Astrocyte (in vitro differentiated cells and primary cell): ENCODE measurements around the gene SOX13. TPM values are rescaled to one million over a fixed set of nuclear protein-coding genes. Genes with fewer than 3 reads are reported as not detected.
A peak's percentile ranks its signal among the peaks of the same experiment; 100 is the strongest.

Experiments
- DNase-seq: peaks from one replicate; pipeline ENCODE4 v3.0.0-alpha.2; 2010; ENCODE audit warnings: low read depth
- FAIRE-seq: peaks from 2 replicates; lab custom pipeline; 2011; peaks lifted over from hg19 to GRCh38; lab: Jason Lieb, UNC
- H2AFZ ChIP-seq: 2 replicates; pipeline ENCODE4 v1.6.0; 2012; ENCODE audit warnings: low read depth, low read length, inconsistent platforms
- H3K27ac ChIP-seq: 2 replicates; pipeline ENCODE4 v1.5.1; 2011; ENCODE audit warnings: low read depth, low read length, inconsistent platforms
- H3K27me3 ChIP-seq: 2 replicates; pipeline ENCODE4 v1.6.0; 2011; ENCODE audit warnings: low read length, inconsistent platforms; ENCODE audit not compliant: insufficient read depth
- H3K36me3 ChIP-seq: 2 replicates; pipeline ENCODE4 v1.5.1; 2011; ENCODE audit warnings: low read length, inconsistent platforms; ENCODE audit not compliant: insufficient read depth
- H3K4me1 ChIP-seq: 2 replicates; pipeline ENCODE4 v1.5.1; 2011; ENCODE audit warnings: low read length, inconsistent platforms; ENCODE audit not compliant: insufficient read depth
- H3K4me2 ChIP-seq: 2 replicates; pipeline ENCODE4 v1.6.0; 2012; ENCODE audit warnings: low read length, inconsistent platforms
- H3K4me3 ChIP-seq: 2 replicates; pipeline ENCODE4 v1.5.1; 2011; ENCODE audit warnings: low read depth, mild to moderate bottlenecking, low read length, inconsistent platforms; ENCODE audit not compliant: insufficient read depth
- H3K79me2 ChIP-seq: 2 replicates; pipeline ENCODE4 v1.6.0; 2012; ENCODE audit warnings: mild to moderate bottlenecking, low read length, inconsistent platforms; ENCODE audit not compliant: insufficient read depth
- H3K9ac ChIP-seq: 2 replicates; pipeline ENCODE4 v1.6.0; 2012; ENCODE audit warnings: mild to moderate bottlenecking, low read length, inconsistent platforms
- H3K9me3 ChIP-seq: 2 replicates; pipeline ENCODE4 v1.5.1; 2012; ENCODE audit warnings: low read depth, mild to moderate bottlenecking, low read length, inconsistent platforms; ENCODE audit not compliant: insufficient read depth
- H4K20me1 ChIP-seq: 2 replicates; pipeline ENCODE4 v1.6.0; 2012; ENCODE audit warnings: low read length, inconsistent platforms; ENCODE audit not compliant: insufficient read depth
- H3K27ac Mint-ChIP-seq: one replicate; pipeline ENCODE4 v1.8.0; 2021; ENCODE audit warnings: mild to moderate bottlenecking, mixed read lengths; ENCODE audit not compliant: unreplicated experiment
- H3K27me3 Mint-ChIP-seq: one replicate; pipeline ENCODE4 v1.8.0; 2021; ENCODE audit warnings: low read depth, mixed read lengths; ENCODE audit not compliant: unreplicated experiment
- H3K36me3 Mint-ChIP-seq: one replicate; pipeline ENCODE4 v1.8.0; 2021; ENCODE audit warnings: low read depth, mixed read lengths; ENCODE audit not compliant: unreplicated experiment
- H3K4me1 Mint-ChIP-seq: one replicate; pipeline ENCODE4 v1.8.0; 2021; ENCODE audit warnings: low read depth, mixed read lengths; ENCODE audit not compliant: unreplicated experiment
- H3K4me3 Mint-ChIP-seq: one replicate; pipeline ENCODE4 v1.8.0; 2021; ENCODE audit warnings: mild to moderate bottlenecking, moderate library complexity, mixed read lengths; ENCODE audit not compliant: unreplicated experiment
- H3K9me3 Mint-ChIP-seq: one replicate; pipeline ENCODE4 v1.8.0; 2021; ENCODE audit warnings: mild to moderate bottlenecking, mixed read lengths; ENCODE audit not compliant: unreplicated experiment
- EZH2 ChIP-seq: IDR thresholded peaks from 2 replicates; pipeline ENCODE4 v1.6.1; 2012; ENCODE audit warnings: mild to moderate bottlenecking, low read length, inconsistent platforms; ENCODE audit not compliant: insufficient read depth
- total RNA-seq: library from RNA; stranded (reverse); gene quantifications from 2 replicates; pipeline ENCODE4 v1.2.1, GENCODE V29; 2021
- TF ChIP-seq, protein P1 (sequence below): IDR thresholded peaks from 2 replicates; pipeline ENCODE4 v1.5.1; 2011; ENCODE audit warnings: low read depth, mild to moderate bottlenecking, inconsistent platforms, low read length, moderate library complexity; ENCODE audit not compliant: insufficient read depth

Gene SOX13
- total RNA-seq, 1 donor from 2014 or later, result 12.4 TPM

DNA sequence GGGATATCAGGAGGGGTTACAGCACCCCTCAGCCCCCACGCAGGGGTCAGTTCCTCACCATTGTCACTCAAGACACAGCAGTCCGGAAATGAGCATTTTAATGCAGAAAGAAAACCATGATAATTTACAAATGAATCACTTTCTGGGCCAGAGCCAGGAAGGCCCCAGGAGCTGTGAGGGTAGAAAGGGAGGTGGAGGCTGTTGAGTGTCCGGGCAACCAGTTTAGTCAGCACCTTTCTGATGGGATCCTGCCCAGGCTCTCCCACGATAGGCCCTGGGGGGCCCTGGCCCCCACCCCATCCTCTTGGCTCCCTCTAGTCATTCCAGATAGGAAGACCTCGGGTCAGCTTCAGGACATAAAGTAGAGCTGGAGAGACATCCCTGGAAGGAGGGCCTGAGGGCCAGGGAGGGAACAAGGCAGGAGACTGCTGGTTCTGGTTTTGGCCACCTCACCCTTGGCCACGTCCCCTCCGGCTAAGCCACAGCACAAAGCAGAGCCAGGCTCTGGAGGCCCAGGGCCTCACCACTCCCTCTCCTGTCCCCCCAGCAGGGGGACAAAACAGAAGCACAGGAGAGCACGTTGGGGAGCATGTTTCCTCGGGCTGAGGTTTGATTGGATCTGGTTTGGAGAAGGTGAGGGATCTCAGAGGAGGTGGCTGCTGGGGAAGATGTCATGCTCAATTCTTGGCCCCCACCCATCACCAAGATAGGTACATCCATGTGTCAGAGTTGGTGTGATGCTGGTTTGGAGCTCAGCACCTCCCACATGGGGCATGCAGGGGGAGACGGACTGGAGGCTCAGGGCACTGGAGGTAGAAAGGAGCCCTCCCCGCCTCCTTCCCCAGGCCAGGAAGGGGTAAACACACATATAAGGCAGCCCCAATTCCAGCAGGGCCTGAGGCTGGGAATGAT lies 58.3 kb downstream of the SOX13 start:
- peak overlapping the region; percentile 68 for H2AFZ ChIP-seq
- H3K36me3 Mint-ChIP-seq, result peaks cover 2% of the 10 kb centered on the region
- H3K36me3 ChIP-seq, result no peaks in the 10 kb centered on the region
- H3K27ac ChIP-seq, result peak overlapping the region; percentile 62
- FAIRE-seq, result peak; percentile 77
- peaks cover 2% of the 10 kb centered on the region for H3K27me3 Mint-ChIP-seq
- H3K4me1 Mint-ChIP-seq, result peaks cover 15% of the 10 kb centered on the region
- H3K4me2 ChIP-seq, result peak overlapping the region; percentile 69
- no peak overlapping the region for H3K4me3 Mint-ChIP-seq
- H3K4me3 ChIP-seq, result no peak overlapping the region
- no peaks in the 10 kb centered on the region for H3K79me2 ChIP-seq
- H3K27ac Mint-ChIP-seq, result no peak overlapping the region
- no peaks in the 10 kb centered on the region for H3K9me3 ChIP-seq
- H4K20me1 ChIP-seq, result no peaks in the 10 kb centered on the region
- H3K9ac ChIP-seq, result peak overlapping the region; percentile 53
- peaks cover 35% of the 10 kb centered on the region for H3K4me1 ChIP-seq
- peak; percentile 82 for DNase-seq
- no peaks in the 10 kb centered on the region for H3K27me3 ChIP-seq
- TF ChIP-seq EZH2, result no peak
- TF ChIP-seq, protein P1, sequence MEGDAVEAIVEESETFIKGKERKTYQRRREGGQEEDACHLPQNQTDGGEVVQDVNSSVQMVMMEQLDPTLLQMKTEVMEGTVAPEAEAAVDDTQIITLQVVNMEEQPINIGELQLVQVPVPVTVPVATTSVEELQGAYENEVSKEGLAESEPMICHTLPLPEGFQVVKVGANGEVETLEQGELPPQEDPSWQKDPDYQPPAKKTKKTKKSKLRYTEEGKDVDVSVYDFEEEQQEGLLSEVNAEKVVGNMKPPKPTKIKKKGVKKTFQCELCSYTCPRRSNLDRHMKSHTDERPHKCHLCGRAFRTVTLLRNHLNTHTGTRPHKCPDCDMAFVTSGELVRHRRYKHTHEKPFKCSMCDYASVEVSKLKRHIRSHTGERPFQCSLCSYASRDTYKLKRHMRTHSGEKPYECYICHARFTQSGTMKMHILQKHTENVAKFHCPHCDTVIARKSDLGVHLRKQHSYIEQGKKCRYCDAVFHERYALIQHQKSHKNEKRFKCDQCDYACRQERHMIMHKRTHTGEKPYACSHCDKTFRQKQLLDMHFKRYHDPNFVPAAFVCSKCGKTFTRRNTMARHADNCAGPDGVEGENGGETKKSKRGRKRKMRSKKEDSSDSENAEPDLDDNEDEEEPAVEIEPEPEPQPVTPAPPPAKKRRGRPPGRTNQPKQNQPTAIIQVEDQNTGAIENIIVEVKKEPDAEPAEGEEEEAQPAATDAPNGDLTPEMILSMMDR, result peak; percentile 15
- H3K9me3 Mint-ChIP-seq, result no peaks in the 10 kb centered on the region

DNA sequence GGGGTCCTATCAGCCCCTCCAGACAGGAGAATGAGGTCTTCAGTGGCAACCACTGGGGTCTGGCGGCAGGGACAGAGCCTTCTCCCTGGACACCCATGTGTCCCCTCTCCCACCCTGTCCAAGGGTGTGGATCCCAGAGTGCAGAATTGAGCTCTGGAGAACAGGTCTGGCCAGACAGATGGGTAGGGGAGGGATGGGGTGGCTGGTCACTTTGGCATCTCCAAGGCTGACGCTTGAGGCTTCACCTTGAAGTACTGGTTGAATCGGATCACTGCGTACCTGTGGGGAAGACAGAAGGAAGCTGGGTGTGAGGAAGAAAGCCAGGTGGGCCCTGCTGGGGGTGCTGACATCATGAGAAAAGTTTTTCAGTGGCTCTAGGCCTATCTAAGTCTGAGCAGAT lies 59.1 kb downstream of the SOX13 start:
- DNase-seq (no peak), FAIRE-seq (no peak)
- TF ChIP-seq EZH2, result no peak
- TF ChIP-seq, protein P1, result no peak
- H3K4me2 ChIP-seq, result no peak overlapping the region
- Mint-ChIP-seq H3K36me3 (peaks cover 2% of the 10 kb centered on the region), H3K27me3 (peaks cover 2% of the 10 kb centered on the region), H3K4me1 (peaks cover 15% of the 10 kb centered on the region), H3K27ac (no peak overlapping the region), H3K4me3 (no peak overlapping the region), H3K9me3 (no peaks in the 10 kb centered on the region)
- H3K27me3 ChIP-seq, result no peaks in the 10 kb centered on the region
- H3K4me3 ChIP-seq, result no peak overlapping the region
- no peaks in the 10 kb centered on the region for H3K36me3 ChIP-seq
- H3K27ac ChIP-seq, result no peak overlapping the region
- peaks cover 33% of the 10 kb centered on the region for H3K4me1 ChIP-seq
- H2AFZ ChIP-seq, result no peak overlapping the region
- no peaks in the 10 kb centered on the region for H4K20me1 ChIP-seq
- no peak overlapping the region for H3K9ac ChIP-seq
- H3K9me3 ChIP-seq, result no peaks in the 10 kb centered on the region
- no peaks in the 10 kb centered on the region for H3K79me2 ChIP-seq

DNA sequence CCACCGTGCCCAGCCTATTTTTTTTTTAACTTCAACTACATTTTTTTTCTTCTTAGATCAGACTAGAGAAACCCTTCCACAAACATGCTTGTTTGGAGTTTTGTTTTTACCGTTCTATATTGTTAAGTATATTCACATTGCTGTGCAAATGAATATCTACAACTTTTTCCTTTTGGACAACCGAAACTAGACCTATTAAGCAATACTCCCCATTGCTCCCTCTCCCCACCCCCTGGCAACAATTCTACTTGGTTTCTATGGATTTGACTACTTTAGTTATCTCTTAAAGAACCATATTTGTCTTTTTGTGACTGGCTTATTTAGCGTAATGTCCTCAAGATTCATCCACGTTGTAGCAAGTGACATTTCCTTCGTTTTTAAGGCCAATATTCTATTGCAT lies 59.8 kb downstream of the SOX13 start:
- TF ChIP-seq, protein P1, result no peak
- no peak for TF ChIP-seq EZH2
- no peaks in the 10 kb centered on the region for H4K20me1 ChIP-seq
- H3K4me3 ChIP-seq, result no peak overlapping the region
- H3K4me1 Mint-ChIP-seq, result peaks cover 12% of the 10 kb centered on the region
- H3K27ac Mint-ChIP-seq, result no peak overlapping the region
- no peak overlapping the region for H2AFZ ChIP-seq
- peaks cover 29% of the 10 kb centered on the region for H3K4me1 ChIP-seq
- DNase-seq, result no peak
- H3K4me3 Mint-ChIP-seq, result no peak overlapping the region
- H3K9ac ChIP-seq, result no peak overlapping the region
- H3K36me3 ChIP-seq, result no peaks in the 10 kb centered on the region
- H3K79me2 ChIP-seq, result no peaks in the 10 kb centered on the region
- no peak overlapping the region for H3K4me2 ChIP-seq
- H3K9me3 ChIP-seq, result no peaks in the 10 kb centered on the region
- H3K27ac ChIP-seq, result no peak overlapping the region
- H3K27me3 Mint-ChIP-seq, result peaks cover 2% of the 10 kb centered on the region
- no peaks in the 10 kb centered on the region for H3K27me3 ChIP-seq
- no peaks in the 10 kb centered on the region for H3K9me3 Mint-ChIP-seq
- no peak for FAIRE-seq
- H3K36me3 Mint-ChIP-seq, result peaks cover 2% of the 10 kb centered on the region
